ENCODE measurements around the gene TEAD1.

The TEAD1 gene

DNA sequence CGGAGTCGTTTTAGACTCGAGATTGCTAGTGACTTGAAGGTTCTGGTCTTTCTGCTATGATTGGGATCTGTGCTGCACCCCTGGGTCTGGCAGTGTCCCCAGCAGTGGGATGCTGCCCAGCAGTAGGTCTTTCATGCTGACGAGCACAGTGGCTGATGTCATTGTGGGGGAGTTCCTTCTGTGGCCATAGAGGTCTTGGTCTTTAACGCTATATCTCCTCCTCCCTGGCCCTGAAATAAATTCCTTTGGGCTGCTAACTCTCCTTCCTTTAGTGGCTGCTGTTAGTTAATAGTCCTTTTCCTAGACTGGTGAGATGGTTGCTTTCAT, 136.3 kb downstream of the TEAD1 start:
- DNase-seq (ENCODE audit: low spot score) = no peak

GRCh38 chr11:12811861-12812260, 137.6 kb downstream of the TEAD1 start:
- no peak for DNase-seq (ENCODE audit: low spot score)

- DNase-seq (ENCODE audit: low spot score) = no peak
These were observed 138.6 kb downstream of the TEAD1 start for GRCh38 chr11:12812849-12813248.

DNA sequence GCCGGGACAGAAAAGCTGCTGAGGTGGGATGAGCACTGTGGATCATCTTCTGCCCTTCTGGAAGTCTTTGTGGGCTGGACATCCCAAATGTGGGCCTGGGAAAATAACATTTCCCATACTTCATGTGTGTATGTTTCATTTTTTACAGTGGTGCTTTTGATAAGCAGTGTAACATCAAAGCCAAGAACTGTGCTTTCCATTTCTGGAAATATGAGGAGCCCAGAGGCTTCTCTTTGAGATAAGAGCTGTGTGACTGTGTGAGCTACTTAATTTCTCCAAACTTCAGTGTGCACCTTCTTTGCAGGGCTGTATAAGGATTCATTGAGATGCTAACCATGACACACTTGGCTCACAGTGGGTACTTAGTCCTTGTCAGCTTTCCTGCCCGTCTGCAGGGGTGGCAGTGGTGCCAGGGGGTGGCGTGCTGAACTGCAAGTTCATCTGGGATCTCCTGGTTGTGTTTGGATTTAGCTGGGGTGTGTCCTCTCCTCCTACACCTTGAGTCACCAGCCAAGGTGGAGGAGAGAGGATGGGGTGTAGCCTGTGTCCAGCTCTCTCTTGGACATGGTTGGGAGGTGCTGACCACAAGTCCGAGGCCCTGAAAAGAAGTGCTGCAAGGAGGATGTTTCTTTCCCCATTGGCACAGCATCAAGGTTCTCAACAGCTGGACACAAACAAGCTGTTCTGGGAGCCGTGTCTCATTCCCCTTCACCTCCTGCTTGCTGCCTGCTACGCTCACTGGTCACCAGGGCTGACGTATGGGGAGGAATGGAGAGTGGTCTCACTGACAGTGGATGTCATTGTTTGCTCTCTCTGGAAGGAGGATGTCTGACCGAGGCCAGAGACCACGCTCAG, 139.4 kb downstream of the TEAD1 start:
- no peak for DNase-seq (ENCODE audit: low spot score)

GRCh38 chr11:12815129-12815480, 140.9 kb downstream of the TEAD1 start:
- DNase-seq (ENCODE audit: low spot score) = no peak

GRCh38 chr11:12815931-12816494, 141.8 kb downstream of the TEAD1 start:
- no peak for DNase-seq (ENCODE audit: low spot score)

- DNase-seq (ENCODE audit: low spot score) = no peak
These were observed 143.6 kb downstream of the TEAD1 start for GRCh38 chr11:12817681-12818332.

DNA sequence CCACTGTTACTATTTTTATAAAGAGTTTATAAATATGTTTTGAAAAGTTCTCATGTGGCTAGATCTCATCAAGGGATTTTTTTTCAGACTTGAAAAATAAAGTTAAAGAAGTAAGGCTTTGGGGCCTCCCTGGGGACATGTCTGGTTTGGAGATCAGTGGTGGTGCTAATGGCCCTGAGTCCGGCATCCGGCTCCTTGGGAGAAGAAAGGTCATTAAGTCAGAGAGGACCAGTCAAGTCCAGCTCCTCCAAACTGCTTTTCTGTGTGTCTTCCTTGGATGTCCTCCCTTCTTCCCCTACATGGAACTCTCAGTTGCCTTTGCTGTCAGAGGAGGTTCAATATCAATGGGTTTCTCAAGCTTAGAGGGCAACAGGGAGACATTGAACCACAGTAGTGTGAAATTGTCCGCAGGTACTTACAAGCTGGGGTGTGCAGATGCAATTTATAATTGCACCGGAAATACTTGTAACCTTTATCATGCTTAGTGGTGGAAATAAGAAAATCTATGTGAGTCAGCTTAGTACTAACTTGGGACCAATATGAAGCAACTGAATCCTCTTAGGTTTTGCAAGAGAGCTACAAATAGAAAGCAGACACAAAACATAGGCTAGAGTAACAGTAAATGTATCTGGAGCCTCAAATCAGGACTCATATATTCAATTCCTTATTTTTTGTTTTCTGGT, 144.3 kb downstream of the TEAD1 start:
- DNase-seq (ENCODE audit: low spot score) = no peak

DNA sequence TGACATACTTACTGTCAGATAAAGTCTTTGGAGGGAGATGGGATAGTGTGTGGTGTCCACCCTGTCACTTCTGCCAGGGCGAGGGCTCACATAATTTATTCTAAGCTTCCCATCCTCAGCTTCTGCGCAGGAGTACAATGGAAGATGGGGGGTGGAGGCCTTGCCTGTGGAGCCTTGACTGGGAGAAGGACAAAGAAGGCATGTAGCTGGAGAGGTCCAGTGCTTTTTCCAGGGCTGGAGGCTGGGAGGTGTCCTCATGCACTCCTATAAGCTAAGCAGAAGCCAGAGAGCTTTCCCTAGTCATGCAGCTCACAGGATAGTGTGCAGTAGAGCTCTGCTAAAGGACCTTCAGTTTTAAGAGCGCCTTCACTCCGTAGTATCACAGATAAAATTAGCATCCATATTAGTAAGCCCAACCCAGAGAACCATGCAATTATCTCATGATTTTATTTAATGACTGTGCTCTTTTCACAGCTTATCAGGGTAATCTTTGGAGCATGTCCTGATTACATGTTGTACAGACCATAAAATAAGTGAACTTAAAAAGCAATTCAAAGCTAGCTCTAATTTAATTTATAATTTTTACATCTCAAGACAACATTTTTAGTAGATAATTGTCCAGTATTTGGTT, 148.3 kb downstream of the TEAD1 start:
- DNase-seq (ENCODE audit: low spot score) = no peak

DNA sequence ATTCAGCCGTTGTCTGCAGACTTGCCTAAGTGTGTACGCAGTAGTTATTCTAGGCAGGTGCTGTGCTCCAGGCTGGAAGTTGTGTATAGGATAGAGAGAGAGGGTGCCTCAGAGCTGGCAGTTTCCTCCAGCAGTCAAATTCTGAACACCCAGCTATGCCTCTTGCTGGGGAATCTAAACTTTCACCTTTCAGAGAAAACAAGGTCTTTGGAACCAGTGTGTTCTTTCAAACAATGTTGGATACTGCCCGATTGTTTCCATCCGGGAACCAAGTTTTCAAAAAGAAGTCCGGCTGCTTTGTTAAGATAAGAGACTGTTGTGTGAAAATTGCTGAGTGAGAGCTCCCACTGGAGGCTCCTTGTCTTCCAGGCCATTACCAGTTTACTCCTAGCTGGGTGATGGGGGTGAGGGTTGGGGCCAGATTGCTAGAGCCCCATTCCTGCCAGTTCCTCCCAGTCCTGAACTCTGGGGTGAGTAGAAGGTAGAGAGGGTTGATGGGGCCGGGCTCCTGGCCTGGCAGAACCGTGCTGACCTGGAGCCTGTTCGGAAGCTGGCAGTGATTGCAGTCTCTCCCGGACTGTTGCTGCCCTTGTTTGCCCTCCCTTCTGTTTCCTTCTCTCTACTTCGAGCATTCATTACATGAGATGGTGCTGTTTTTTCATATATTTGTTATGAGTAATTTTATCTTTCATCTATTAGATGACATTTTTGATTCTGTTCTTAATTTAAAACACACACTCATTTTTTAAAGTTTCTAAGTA, 150.2 kb downstream of the TEAD1 start:
- DNase-seq (ENCODE audit: low spot score) = no peak

GRCh38 chr11:12826441-12826840, 152.2 kb downstream of the TEAD1 start:
- no peak for DNase-seq (ENCODE audit: low spot score)

DNA sequence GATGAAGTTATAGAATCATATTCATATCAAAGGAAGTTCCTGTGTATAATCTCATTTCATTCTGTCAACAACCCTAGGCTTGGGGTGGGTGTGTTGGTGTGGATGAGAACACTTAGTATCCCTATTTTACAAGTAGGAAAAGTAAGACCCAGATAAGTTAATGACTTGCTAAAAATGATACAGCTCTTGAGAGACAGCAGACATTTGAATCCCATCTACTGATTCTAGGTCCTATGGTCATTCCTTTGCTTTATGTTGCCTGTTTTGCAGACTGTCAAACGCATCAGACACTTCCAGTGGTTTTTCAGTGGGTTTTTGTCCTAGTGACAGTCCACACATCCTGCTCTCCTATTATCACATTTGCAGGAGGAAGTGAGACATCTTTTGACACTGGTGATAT, 153.1 kb downstream of the TEAD1 start:
- DNase-seq (ENCODE audit: low spot score) = no peak

GRCh38 chr11:12827929-12828812, 153.9 kb downstream of the TEAD1 start:
- no peak for DNase-seq (ENCODE audit: low spot score)

GRCh38 chr11:12829131-12829530, 154.9 kb downstream of the TEAD1 start:
- DNase-seq (ENCODE audit: low spot score) = no peak

DNA sequence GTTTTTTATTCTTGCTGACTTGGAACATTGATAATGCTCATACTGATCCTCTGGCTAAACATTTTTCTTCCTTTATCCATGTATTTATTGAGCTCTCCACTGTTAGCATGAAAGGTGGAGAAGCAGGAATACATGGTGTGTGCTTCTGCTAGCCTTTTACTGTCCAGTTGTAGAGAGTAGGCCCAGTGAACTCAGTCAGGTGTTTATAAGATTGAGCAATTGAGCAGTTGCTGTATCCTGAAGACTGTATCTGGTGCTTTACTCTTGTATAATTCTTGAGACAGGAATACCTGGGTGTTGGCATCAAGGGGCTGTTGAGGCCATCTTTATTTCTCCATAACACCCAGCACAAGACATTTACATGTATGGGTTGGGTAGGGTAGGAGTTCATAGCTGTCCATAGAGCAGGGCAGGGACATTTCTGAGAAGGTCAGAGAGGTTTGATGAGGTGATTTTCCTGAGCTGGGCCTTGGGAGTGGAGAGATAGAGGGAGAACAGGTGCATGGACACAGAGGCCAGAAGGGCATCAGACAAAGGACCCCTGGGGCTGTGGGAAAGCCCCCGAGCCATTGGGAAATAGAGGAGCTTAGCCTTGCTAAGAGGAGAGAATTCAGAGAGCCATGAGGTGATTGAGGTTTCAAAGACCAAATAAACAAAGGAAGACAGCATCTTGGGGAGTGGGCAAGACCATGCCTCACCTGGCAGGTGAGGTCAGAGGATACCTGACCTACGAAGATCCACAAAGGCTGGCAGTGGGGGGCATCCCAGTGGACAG, 155.5 kb downstream of the TEAD1 start:
- DNase-seq (ENCODE audit: low spot score) = no peak

- DNase-seq (ENCODE audit: low spot score) = no peak
These were observed 157.4 kb downstream of the TEAD1 start for GRCh38 chr11:12831471-12832202.

DNA sequence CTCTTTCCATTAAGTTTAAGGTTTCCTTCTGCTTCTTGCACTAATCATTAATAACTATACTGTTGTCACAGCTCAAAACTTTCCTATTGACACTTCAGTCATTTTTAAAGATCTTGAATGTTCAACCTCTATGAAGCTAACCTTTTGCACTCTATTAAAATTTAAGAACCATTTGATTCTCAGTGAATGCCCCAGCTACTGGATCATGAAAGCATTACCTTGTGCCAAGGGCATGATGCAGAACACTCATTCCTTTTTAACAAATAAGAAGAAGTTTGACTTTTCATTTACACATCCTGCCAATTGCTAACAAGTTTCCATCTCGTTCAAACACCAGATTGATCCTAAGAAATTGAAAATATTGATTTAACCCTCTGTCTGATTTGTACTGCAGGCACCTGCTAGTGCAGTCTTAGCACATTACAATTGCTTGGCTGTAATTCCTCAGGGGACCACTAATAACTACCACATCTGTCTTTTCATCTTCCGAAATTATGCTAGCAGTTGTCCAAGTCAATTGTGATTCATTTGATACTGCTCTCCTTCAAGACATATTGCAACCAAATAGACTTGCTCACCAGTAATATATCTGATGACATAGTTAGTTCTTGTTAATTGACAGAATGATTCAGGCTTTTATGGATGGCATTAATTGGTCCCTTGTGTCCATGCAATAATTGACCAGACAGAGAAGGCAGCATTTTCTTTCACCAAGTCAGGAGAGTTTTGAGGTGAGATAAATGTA, 158.4 kb downstream of the TEAD1 start:
- no peak for DNase-seq (ENCODE audit: low spot score)

- DNase-seq (ENCODE audit: low spot score) = no peak
These were observed 159.9 kb downstream of the TEAD1 start for GRCh38 chr11:12834166-12834565.
